NCI-H2081 (cell line): ENCODE data around the gene PUSL1.

Experiments used
- DNase-seq, 2 experiments: peaks; one replicate each; lab custom pipeline; 2025; lab: John Stamatoyannopoulos, UW

The PUSL1 gene

DNA sequence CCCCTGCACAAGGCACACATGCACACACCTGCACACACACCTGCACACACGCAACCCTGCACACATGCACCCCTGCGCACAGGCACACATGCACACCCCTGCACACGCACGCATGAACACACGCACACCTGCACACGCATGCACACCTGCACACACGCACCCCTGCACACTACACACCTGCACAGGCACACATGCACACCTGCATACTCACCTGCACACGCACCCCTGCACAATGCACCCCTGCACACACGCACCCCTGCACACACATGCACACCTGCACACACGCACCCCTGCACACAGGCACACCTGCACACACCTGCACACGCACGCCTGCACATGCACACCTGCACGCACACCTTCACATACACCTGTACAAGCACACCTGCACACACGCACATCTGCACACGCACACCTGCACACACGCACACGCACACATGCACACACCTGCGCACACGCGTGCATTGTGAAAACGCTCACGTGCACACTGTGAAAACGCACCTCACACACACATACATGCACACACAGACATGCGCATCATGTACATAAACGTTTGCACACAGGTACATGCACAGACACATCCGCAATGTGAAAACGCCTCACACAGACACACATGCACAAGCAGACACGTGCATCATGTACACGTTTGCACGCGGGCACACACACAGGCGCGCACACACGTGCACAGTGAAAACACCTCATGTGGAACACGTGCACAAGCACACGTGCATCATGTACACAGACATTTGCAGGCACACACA is 32.6 kb downstream of the PUSL1 start:
- no peak for DNase-seq

DNA sequence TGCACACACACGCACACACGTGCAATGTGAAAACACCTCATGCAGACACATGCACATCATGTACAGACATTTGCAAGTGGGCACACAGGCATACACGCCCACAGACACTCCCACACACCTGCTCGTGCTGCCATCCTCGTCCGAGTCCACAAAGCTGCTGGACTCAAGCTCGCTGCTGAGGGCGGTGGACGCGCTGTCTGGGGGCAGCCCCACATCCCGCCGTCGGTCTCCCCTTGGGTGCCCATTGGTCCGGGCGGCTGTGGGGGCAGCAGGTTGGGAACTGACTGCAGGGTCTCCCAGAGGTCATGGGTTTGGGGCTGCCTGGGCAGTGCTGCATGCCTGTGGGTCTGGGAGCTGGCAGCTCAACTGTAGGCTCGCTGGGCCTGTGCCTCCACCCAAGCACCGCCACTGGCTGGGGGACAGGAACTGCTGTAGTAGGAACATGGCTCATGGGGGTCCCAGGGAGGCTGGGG is 33.2 kb downstream of the PUSL1 start:
- DNase-seq = no peak

DNA sequence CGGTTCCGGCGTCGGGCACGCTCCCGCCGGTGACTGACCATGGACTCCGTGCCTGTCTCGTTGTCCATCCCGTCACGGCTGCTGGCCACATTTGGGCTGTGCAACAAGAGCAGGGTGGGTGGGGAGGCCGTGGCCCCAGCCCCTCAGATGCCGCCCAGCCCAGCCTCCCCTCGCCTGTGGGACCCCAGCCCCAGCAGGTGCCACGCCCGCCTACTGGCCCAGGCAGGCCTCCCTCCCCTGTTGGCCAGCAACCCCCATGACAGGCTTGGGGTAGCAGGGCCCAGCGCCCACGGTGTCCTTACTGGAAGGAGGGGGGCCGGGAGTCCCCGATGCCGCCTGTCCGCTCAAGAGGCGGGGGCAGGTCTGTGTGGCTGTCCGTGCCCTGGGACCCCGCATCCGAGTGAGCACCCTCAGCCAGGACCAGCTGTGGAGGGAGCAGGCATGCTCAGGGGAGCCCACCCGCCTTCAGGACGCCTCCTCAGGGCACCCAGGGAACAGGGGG is 33.7 kb downstream of the PUSL1 start:
- no peak for DNase-seq

- no peak for DNase-seq
These were observed 34.3 kb downstream of the PUSL1 start for GRCh38 chr1:1342584-1343115.

GRCh38 chr1:1343811-1344421 is 35.5 kb downstream of the PUSL1 start:
- no peak for DNase-seq

- DNase-seq = no peak
These were observed 36.4 kb downstream of the PUSL1 start for GRCh38 chr1:1344655-1345361.

- DNase-seq = no peak
These were observed 37.0 kb downstream of the PUSL1 start for GRCh38 chr1:1345384-1345783.

DNA sequence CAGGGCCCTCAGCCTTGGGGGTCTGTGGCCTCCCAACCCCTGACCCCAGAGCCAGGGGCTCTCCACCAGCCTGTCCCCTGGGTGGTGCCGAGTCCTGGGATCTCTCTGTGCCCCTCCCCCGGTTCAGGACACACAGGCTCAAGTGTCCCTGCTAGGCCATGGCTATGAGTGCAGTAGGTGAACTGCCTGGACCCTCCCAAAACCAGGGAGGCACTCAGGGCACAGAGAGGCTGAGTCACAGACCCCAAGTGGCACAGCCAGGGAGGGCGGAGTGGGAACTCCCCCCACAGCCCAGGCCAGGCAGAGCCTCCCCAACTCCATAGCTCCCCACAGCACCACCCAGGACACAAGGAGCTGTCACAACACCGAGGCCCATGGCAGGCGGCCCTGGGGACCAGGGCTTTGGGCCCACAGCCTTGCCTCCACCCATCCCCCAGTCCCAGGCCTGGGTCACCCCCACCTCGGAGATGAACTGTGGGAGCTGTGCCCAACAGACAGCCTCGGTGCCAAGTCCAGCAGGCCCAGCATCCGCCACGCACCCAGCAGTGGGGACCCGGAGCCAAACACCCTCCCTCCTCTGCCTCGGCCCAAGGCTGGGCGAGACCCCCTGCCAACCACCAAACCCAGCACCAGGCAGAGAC is 37.6 kb downstream of the PUSL1 start:
- no peak for DNase-seq

- no peak for DNase-seq
These were observed 38.1 kb downstream of the PUSL1 start for GRCh38 chr1:1346501-1346890.

GRCh38 chr1:1347026-1347595 is 38.7 kb downstream of the PUSL1 start:
- DNase-seq = no peak

GRCh38 chr1:1347663-1348419 is 39.4 kb downstream of the PUSL1 start:
- DNase-seq = no peak

GRCh38 chr1:1348420-1349255 is 40.2 kb downstream of the PUSL1 start:
- DNase-seq = no peak

GRCh38 chr1:1349256-1350012 is 41.0 kb downstream of the PUSL1 start, which contains the start of gene DVL1:
DVL1 (minus strand) TSS chr1:1349418; CDS start chr1:1349065, 353 bp downstream.
- DNase-seq = peak; percentile 47 to 55

GRCh38 chr1:1351511-1352427 is 43.4 kb downstream of the PUSL1 start:
- DNase-seq = no peak

- DNase-seq = no peak
These were observed 44.5 kb downstream of the PUSL1 start for GRCh38 chr1:1352786-1353388.

GRCh38 chr1:1353389-1354151 is 45.2 kb downstream of the PUSL1 start:
- DNase-seq = peak in 1 of 2 experiments; percentile 21
